HG03135 (cell line): ENCODE results near the gene MEGF8.
A peak's percentile ranks its signal among the peaks of the same experiment; 100 is the strongest.

Experiments
- ATAC-seq: cut with Tn5 transposase; IDR thresholded peaks from one replicate; pipeline ENCODE4 v1.9.1; 2021; ENCODE audit warnings: mild to moderate bottlenecking, moderate library complexity; ENCODE audit not compliant: unreplicated experiment

The MEGF8 gene

GRCh38 chr19:42407085-42407815 is 81.8 kb downstream of the MEGF8 start:
- no peak for ATAC-seq

GRCh38 chr19:42407816-42408175 is 82.4 kb downstream of the MEGF8 start:
- ATAC-seq = no peak

GRCh38 chr19:42409477-42409876 is 84.0 kb downstream of the MEGF8 start:
- no peak for ATAC-seq

- ATAC-seq = no peak
These were observed 84.9 kb downstream of the MEGF8 start for GRCh38 chr19:42410371-42410770.

GRCh38 chr19:42411581-42412178 is 86.2 kb downstream of the MEGF8 start:
- ATAC-seq = no peak

GRCh38 chr19:42412227-42412626 is 86.8 kb downstream of the MEGF8 start:
- no peak for ATAC-seq

GRCh38 chr19:42412661-42413076 is 87.2 kb downstream of the MEGF8 start:
- no peak for ATAC-seq

GRCh38 chr19:42419309-42419708 is 93.9 kb downstream of the MEGF8 start:
- no peak for ATAC-seq

GRCh38 chr19:42420055-42420544 is 94.7 kb downstream of the MEGF8 start:
- ATAC-seq = no peak

GRCh38 chr19:42421101-42421500 is 95.7 kb downstream of the MEGF8 start:
- no peak for ATAC-seq

- no peak for ATAC-seq
These were observed 96.2 kb downstream of the MEGF8 start for GRCh38 chr19:42421591-42422031.

- ATAC-seq = peak; percentile 13
These were observed 96.9 kb downstream of the MEGF8 start for GRCh38 chr19:42422092-42422900.

- ATAC-seq = peak; percentile 38
These were observed 97.5 kb downstream of the MEGF8 start for GRCh38 chr19:42422901-42423461.

- peak; percentile 85 for ATAC-seq
These were observed 98.3 kb downstream of the MEGF8 start for GRCh38 chr19:42423462-42424344.

- no peak for ATAC-seq
These were observed 98.9 kb downstream of the MEGF8 start for GRCh38 chr19:42424345-42424707.

GRCh38 chr19:42424712-42425131 is 99.3 kb downstream of the MEGF8 start:
- no peak for ATAC-seq

GRCh38 chr19:42426643-42427042 is 101.2 kb downstream of the MEGF8 start:
- ATAC-seq = no peak

GRCh38 chr19:42427313-42427712 is 101.9 kb downstream of the MEGF8 start, which contains the start of gene LIPE:
Gene LIPE, minus strand, starts transcription at chr19:42427388. Its CDS starts 239 bp downstream, at chr19:42427149.
- no peak for ATAC-seq
